ENCODE measurements around the gene UBAP2L. TPM values are rescaled to one million over a fixed set of nuclear protein-coding genes. Genes with fewer than 3 reads are reported as not detected.
"Not testable (repeated sequence)": the region's sequence is repeated elsewhere in the genome, so short reads cannot be mapped to it uniquely, and the experiment has no call there.

Gene UBAP2L
- polyA plus RNA-seq, 4 donors = 29.7 to 133 (median 41.1) TPM

GRCh38 chr1:154190550-154190949, 30.2 kb upstream of the UBAP2L start:
- Histone ChIP-seq H3K4me3 (ENCODE audit: low read depth in 1 of 3, low read length in 3 of 3) (no peak overlapping the region), H3K4me1 (ENCODE audit: control insufficient read depth in 3 of 3, insufficient read depth in 2 of 3, low read depth in 1 of 3, low read length in 2 of 3) (peaks cover 0 to 10% (median 0%) of the 10 kb centered on the region in 3 donors), H3K9me3 (ENCODE audit: control insufficient read depth in 2 of 2, insufficient read depth in 1 of 2, low read depth in 1 of 2, low read length in 1 of 2) (no peaks in the 10 kb centered on the region), H3K27ac (ENCODE audit: low read depth in 1 of 3, low read length in 2 of 3) (no peak overlapping the region), H3K27me3 (ENCODE audit: control insufficient read depth in 3 of 3, insufficient read depth in 3 of 3, low read length in 3 of 3) (peaks cover 0 to 12% (median 2%) of the 10 kb centered on the region in 3 donors), H3K36me3 (ENCODE audit: control insufficient read depth in 3 of 3, insufficient read depth in 2 of 3, low read depth in 1 of 3, low read length in 3 of 3) (no peaks in the 10 kb centered on the region)
- FAIRE-seq (no peak), DNase-seq (no peak)
- 15 to 37% (median 20%) methylated on average over 1 of the region's 1 CpG for WGBS, 3 donors

GRCh38 chr1:154191990-154192461, 28.7 kb upstream of the UBAP2L start, which contains the start of gene TPM3:
TSS of gene TPM3 (minus strand) at chr1:154192100. CDS start at chr1:154192018, 82 bp downstream.
- Histone ChIP-seq H3K9me3 (ENCODE audit: control insufficient read depth in 2 of 2, insufficient read depth in 1 of 2, low read depth in 1 of 2, low read length in 1 of 2) (no peaks in the 10 kb centered on the region), H3K27ac (ENCODE audit: low read depth in 1 of 3, low read length in 2 of 3) (no peak within 1 kb of the TSS), H3K4me3 (ENCODE audit: low read depth in 1 of 3, low read length in 3 of 3) (no peak within 1 kb of the TSS), H3K27me3 (ENCODE audit: control insufficient read depth in 3 of 3, insufficient read depth in 3 of 3, low read length in 3 of 3) (peaks cover 0 to 12% (median 2%) of the 10 kb centered on the region in 3 donors), H3K36me3 (ENCODE audit: control insufficient read depth in 3 of 3, insufficient read depth in 2 of 3, low read depth in 1 of 3, low read length in 3 of 3) (no peaks in the 10 kb centered on the region), H3K4me1 (ENCODE audit: control insufficient read depth in 3 of 3, insufficient read depth in 2 of 3, low read depth in 1 of 3, low read length in 2 of 3) (peaks cover 0 to under 1% (median 0%) of the 10 kb centered on the region in 3 donors)
- FAIRE-seq (no peak), DNase-seq (no peak)
- 15 to 27% (median 27%) methylated on average over 1 of the region's 1 CpG for WGBS, 3 donors

- FAIRE-seq = no peak
- no peak for DNase-seq
- no peak overlapping the region for H3K27ac ChIP-seq (ENCODE audit: low read depth in 1 of 3, low read length in 2 of 3)
- H3K36me3 ChIP-seq (ENCODE audit: control insufficient read depth in 3 of 3, insufficient read depth in 2 of 3, low read depth in 1 of 3, low read length in 3 of 3) = no peaks in the 10 kb centered on the region
- no peaks in the 10 kb centered on the region for H3K9me3 ChIP-seq (ENCODE audit: control insufficient read depth in 2 of 2, insufficient read depth in 1 of 2, low read depth in 1 of 2, low read length in 1 of 2)
- WGBS, 3 donors = 39 to 65% (median 54%) methylated on average over 3 of the region's 3 CpGs
- no peaks in the 10 kb centered on the region for H3K4me1 ChIP-seq (ENCODE audit: control insufficient read depth in 3 of 3, insufficient read depth in 2 of 3, low read depth in 1 of 3, low read length in 2 of 3)
- no peak overlapping the region for H3K4me3 ChIP-seq (ENCODE audit: low read depth in 1 of 3, low read length in 3 of 3)
- peaks cover 0 to 12% (median 2%) of the 10 kb centered on the region in 3 donors for H3K27me3 ChIP-seq (ENCODE audit: control insufficient read depth in 3 of 3, insufficient read depth in 3 of 3, low read length in 3 of 3)
Measured at GRCh38 chr1:154192476-154192875, 28.3 kb upstream of the UBAP2L start.

DNA sequence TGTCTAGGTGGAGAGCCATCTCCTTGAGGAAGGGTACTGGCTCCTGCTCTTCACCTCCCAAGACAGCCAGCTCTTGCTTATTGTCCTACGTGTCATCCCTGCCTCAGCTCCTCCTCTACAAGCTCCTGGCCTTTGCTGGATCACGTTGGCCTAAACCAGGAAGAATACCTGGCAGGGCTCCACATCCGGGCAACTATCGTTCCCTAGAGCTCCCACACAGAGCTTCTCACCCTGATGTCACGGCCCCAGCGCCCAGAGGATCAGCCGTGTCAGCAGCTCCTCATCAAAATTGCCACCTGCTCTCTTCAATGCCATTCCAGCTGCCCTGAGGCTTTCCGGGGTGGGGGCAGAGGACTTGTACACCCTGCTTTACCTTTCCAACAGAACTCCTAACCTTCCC, 26.9 kb upstream of the UBAP2L start:
- FAIRE-seq (no peak), DNase-seq (peak in 1 of 2 donors; percentile 38)
- no peak overlapping the region for H3K27ac ChIP-seq (ENCODE audit: low read depth in 1 of 3, low read length in 2 of 3)
- WGBS, 3 donors = 22 to 65% (median 35%) methylated on average over 8 of the region's 8 CpGs
- no peak overlapping the region for H3K4me3 ChIP-seq (ENCODE audit: low read depth in 1 of 3, low read length in 3 of 3)
- H3K36me3 ChIP-seq (ENCODE audit: control insufficient read depth in 3 of 3, insufficient read depth in 2 of 3, low read depth in 1 of 3, low read length in 3 of 3) = no peaks in the 10 kb centered on the region
- peaks cover 0 to 12% (median 2%) of the 10 kb centered on the region in 3 donors for H3K27me3 ChIP-seq (ENCODE audit: control insufficient read depth in 3 of 3, insufficient read depth in 3 of 3, low read length in 3 of 3)
- H3K9me3 ChIP-seq (ENCODE audit: control insufficient read depth in 2 of 2, insufficient read depth in 1 of 2, low read depth in 1 of 2, low read length in 1 of 2) = no peaks in the 10 kb centered on the region
- no peaks in the 10 kb centered on the region for H3K4me1 ChIP-seq (ENCODE audit: control insufficient read depth in 3 of 3, insufficient read depth in 2 of 3, low read depth in 1 of 3, low read length in 2 of 3)

- Histone ChIP-seq H3K36me3 (ENCODE audit: control insufficient read depth in 3 of 3, insufficient read depth in 2 of 3, low read depth in 1 of 3, low read length in 3 of 3) (no peaks in the 10 kb centered on the region), H3K4me1 (ENCODE audit: control insufficient read depth in 3 of 3, insufficient read depth in 2 of 3, low read depth in 1 of 3, low read length in 2 of 3) (no peaks in the 10 kb centered on the region), H3K27ac (ENCODE audit: low read depth in 1 of 3, low read length in 2 of 3) (no peak overlapping the region), H3K4me3 (ENCODE audit: low read depth in 1 of 3, low read length in 3 of 3) (no peak overlapping the region), H3K9me3 (ENCODE audit: control insufficient read depth in 2 of 2, insufficient read depth in 1 of 2, low read depth in 1 of 2, low read length in 1 of 2) (no peaks in the 10 kb centered on the region), H3K27me3 (ENCODE audit: control insufficient read depth in 3 of 3, insufficient read depth in 3 of 3, low read length in 3 of 3) (peaks cover 0 to 5% (median 0%) of the 10 kb centered on the region in 3 donors)
- FAIRE-seq (no peak), DNase-seq (peak; percentile 58 to 69)
- 0 to 8% (median 6%) methylated on average over 5 of the region's 5 CpGs for WGBS, 3 donors
Measured at GRCh38 chr1:154198756-154199562, 21.8 kb upstream of the UBAP2L start.

DNA sequence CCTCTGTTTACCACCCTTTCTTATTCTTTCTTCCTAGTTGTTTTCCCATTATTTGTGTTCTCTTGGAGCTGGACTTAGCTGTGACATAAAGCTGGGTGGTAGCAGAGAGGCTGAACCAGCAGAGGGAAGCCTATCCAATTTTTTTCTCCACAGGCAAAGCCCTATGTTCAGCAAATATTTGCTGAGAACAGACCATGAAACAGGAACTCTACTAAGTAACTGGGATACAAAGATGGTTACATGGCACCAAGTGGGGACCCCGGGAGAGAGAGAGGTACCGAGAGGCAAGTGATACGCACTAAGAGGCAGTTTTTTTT, 21.2 kb upstream of the UBAP2L start:
- no peaks in the 10 kb centered on the region for H3K36me3 ChIP-seq (ENCODE audit: control insufficient read depth in 3 of 3, insufficient read depth in 2 of 3, low read depth in 1 of 3, low read length in 3 of 3)
- WGBS, 3 donors = 83 to 93% (median 85%) methylated on average over 3 of the region's 3 CpGs
- H3K4me3 ChIP-seq (ENCODE audit: low read depth in 1 of 3, low read length in 3 of 3) = no peak overlapping the region
- DNase-seq = no peak
- no peaks in the 10 kb centered on the region for H3K27me3 ChIP-seq (ENCODE audit: control insufficient read depth in 3 of 3, insufficient read depth in 3 of 3, low read length in 3 of 3)
- no peaks in the 10 kb centered on the region for H3K9me3 ChIP-seq (ENCODE audit: control insufficient read depth in 2 of 2, insufficient read depth in 1 of 2, low read depth in 1 of 2, low read length in 1 of 2)
- no peak for FAIRE-seq
- H3K4me1 ChIP-seq (ENCODE audit: control insufficient read depth in 3 of 3, insufficient read depth in 2 of 3, low read depth in 1 of 3, low read length in 2 of 3) = no peaks in the 10 kb centered on the region
- H3K27ac ChIP-seq (ENCODE audit: low read depth in 1 of 3, low read length in 2 of 3) = no peak overlapping the region

- peaks cover 7 to 39% (median 21%) of the 10 kb centered on the region in 3 donors for H3K36me3 ChIP-seq (ENCODE audit: control insufficient read depth in 3 of 3, insufficient read depth in 2 of 3, low read depth in 1 of 3, low read length in 3 of 3)
- not testable (repeated sequence) for FAIRE-seq; H3K27me3 ChIP-seq (ENCODE audit: control insufficient read depth in 3 of 3, insufficient read depth in 3 of 3, low read length in 3 of 3); H3K27ac ChIP-seq (ENCODE audit: low read depth in 1 of 3, low read length in 2 of 3); H3K4me1 ChIP-seq (ENCODE audit: control insufficient read depth in 3 of 3, insufficient read depth in 2 of 3, low read depth in 1 of 3, low read length in 2 of 3); DNase-seq; H3K4me3 ChIP-seq (ENCODE audit: low read depth in 1 of 3, low read length in 3 of 3); H3K9me3 ChIP-seq (ENCODE audit: control insufficient read depth in 2 of 2, insufficient read depth in 1 of 2, low read depth in 1 of 2, low read length in 1 of 2)
- WGBS, 3 donors = 88 to 93% (median 91%) methylated on average over 11 of the region's 11 CpGs
Measured at GRCh38 chr1:154205778-154206177, 15.0 kb upstream of the UBAP2L start.

- WGBS, 3 donors = 89 to 100% (median 97%) methylated on average over 1 of the region's 1 CpG
- FAIRE-seq = no peak
- Histone ChIP-seq H3K27ac (ENCODE audit: low read depth in 1 of 3, low read length in 2 of 3) (no peak within 1 kb of the TSS), H3K4me1 (ENCODE audit: control insufficient read depth in 3 of 3, insufficient read depth in 2 of 3, low read depth in 1 of 3, low read length in 2 of 3) (no peaks in the 10 kb centered on the region), H3K27me3 (ENCODE audit: control insufficient read depth in 3 of 3, insufficient read depth in 3 of 3, low read length in 3 of 3) (no peaks in the 10 kb centered on the region), H3K36me3 (ENCODE audit: control insufficient read depth in 3 of 3, insufficient read depth in 2 of 3, low read depth in 1 of 3, low read length in 3 of 3) (peaks cover 7 to 42% (median 24%) of the 10 kb centered on the region in 3 donors), H3K9me3 (ENCODE audit: control insufficient read depth in 2 of 2, insufficient read depth in 1 of 2, low read depth in 1 of 2, low read length in 1 of 2) (no peaks in the 10 kb centered on the region), H3K4me3 (ENCODE audit: low read depth in 1 of 3, low read length in 3 of 3) (no peak within 1 kb of the TSS)
- peak in 1 of 2 donors; percentile 19 for DNase-seq
Measured at GRCh38 chr1:154206196-154206595, 14.6 kb upstream of the UBAP2L start, which contains the start of gene CFAP141. TSS of gene CFAP141 (minus strand) at chr1:154206333. CDS start at chr1:154206307, 26 bp downstream.

Data from small intestine (tissue), 7 donors.